Measurements from ENCODE around the gene C9orf78. TPM values are rescaled to one million over a fixed set of nuclear protein-coding genes. Genes with fewer than 3 reads are reported as not detected.

Gene C9orf78
- total and polyA plus RNA-seq, 8 donors: 16.3 to 38.6 (median 19.0) TPM

DNA sequence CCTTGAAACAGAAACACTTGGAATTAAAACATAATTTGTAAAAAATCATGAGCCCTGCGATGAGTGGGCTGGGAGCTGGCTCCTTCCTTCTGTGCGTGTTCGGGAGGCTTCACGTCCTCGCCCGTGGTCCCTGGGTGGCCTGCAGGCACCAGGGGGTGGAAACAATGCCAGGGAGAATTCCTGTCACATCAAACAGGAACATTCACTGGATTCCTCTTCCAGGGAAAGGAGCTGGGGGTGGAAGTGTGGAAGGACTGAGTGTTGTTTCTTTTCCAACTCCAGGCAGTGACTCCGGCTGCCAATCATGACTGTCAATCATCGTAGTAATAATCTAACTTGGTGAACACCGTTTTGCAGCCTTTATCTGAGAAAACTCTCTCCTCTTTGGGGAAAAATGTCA is 21.4 kb downstream of the C9orf78 start:
- no peak overlapping the region for H3K4me3 ChIP-seq
- FAIRE-seq (no peak), ATAC-seq (no peak), DNase-seq (no peak)
- H3K9me3 ChIP-seq: no peaks in the 10 kb centered on the region
- peaks cover 0 to 16% (median 5%) of the 10 kb centered on the region in 3 donors for H3K36me3 ChIP-seq
- intact Hi-C loops (cut with DNase I): no loop called here
- H3K27me3 ChIP-seq: no peaks in the 10 kb centered on the region
- no peak overlapping the region for H3K27ac ChIP-seq
- 75 to 79% methylated on average over 9 of the region's 9 CpGs for WGBS, 2 donors
- no peak for TF ChIP-seq CTCF (IDR thresholded peaks at IDR 0.05)
- H3K4me1 ChIP-seq: peaks cover 0 to 7% (median 3%) of the 10 kb centered on the region in 3 donors

GRCh38 chr9:129812385-129812784 is 22.7 kb downstream of the C9orf78 start:
- Histone ChIP-seq H3K9me3 (no peaks in the 10 kb centered on the region), H3K27ac (peak overlapping the region in 1 of 4 donors; percentile 65), H3K4me1 (peaks cover 0 to 7% (median 3%) of the 10 kb centered on the region in 3 donors), H3K36me3 (peaks cover 0 to 8% (median 0%) of the 10 kb centered on the region in 3 donors), H3K27me3 (no peaks in the 10 kb centered on the region), H3K4me3 (no peak overlapping the region)
- WGBS, 2 donors: 62 to 70% methylated on average over 9 of the region's 9 CpGs
- intact Hi-C loops (cut with DNase I): no loop called here
- no peak for DNase-seq
- peak in 1 of 4 donors; percentile 10 for ATAC-seq
- FAIRE-seq: no peak
- no peak for TF ChIP-seq CTCF (IDR thresholded peaks at IDR 0.05)

DNA sequence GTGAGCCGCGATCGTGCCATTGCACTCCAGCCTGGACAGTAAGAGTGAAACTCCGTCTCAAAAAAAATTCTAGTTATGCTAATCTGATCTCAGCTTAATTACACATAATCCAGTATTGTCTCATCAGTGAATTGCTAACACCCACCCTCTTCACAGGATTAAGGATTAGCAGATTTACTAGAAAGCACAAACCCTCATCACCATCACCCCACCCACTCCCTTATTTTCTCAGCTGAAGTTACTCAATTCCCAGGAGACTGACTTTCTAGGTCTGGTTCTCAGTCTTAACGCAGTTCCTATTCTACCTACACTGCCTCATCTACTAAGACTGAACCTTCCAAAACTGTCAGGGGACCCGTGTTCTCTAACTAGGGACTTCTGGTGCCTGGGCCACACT is 23.1 kb downstream of the C9orf78 start:
- Histone ChIP-seq H3K36me3 (peaks cover 0 to 8% (median 0%) of the 10 kb centered on the region in 3 donors), H3K27me3 (no peaks in the 10 kb centered on the region), H3K4me3 (no peak overlapping the region), H3K27ac (peak overlapping the region in 2 of 4 donors; percentile 30 to 65), H3K9me3 (no peaks in the 10 kb centered on the region), H3K4me1 (peaks cover 0 to 7% (median 3%) of the 10 kb centered on the region in 3 donors)
- no peak for TF ChIP-seq CTCF (IDR thresholded peaks at IDR 0.05)
- DNase-seq: no peak
- no peak for FAIRE-seq
- 74 to 78% methylated on average over 6 of the region's 6 CpGs for WGBS, 2 donors
- intact Hi-C loops (cut with DNase I): no loop called here
- ATAC-seq: peak in 2 of 4 donors; percentile 7 to 8

DNA sequence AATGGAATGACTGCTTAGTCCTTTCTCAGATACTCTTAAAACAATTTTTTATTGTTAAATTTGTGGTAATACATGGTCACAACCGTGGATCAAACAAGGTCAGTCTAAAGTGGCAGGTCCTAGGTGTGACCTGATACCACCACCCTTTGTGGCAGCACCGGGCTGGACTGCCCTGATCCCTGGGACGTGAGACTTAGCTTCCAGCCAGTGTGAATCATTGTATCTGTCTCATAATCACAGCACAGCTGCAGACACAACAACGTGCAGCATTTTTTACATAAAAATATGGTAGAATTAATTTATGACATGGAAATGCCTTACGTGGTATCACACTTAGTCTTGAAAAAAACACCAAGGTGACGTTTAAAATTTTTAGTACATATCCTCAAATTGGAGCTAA is 24.3 kb downstream of the C9orf78 start:
- H3K9me3 ChIP-seq: no peaks in the 10 kb centered on the region
- ATAC-seq (peak in 3 of 4 donors; percentile 7 to 43 (median 38)), DNase-seq (no peak), FAIRE-seq (no peak)
- 38 to 39% methylated on average over 6 of the region's 6 CpGs for WGBS, 2 donors
- H3K4me3 ChIP-seq: no peak overlapping the region
- intact Hi-C loops (cut with DNase I): no loop called here
- peaks cover 0 to 8% (median 7%) of the 10 kb centered on the region in 3 donors for H3K4me1 ChIP-seq
- TF ChIP-seq CTCF (IDR thresholded peaks at IDR 0.05): no peak
- H3K27me3 ChIP-seq: no peaks in the 10 kb centered on the region
- no peaks in the 10 kb centered on the region for H3K36me3 ChIP-seq
- peak overlapping the region in 3 of 4 donors; percentile 2 to 65 (median 30) for H3K27ac ChIP-seq

DNA sequence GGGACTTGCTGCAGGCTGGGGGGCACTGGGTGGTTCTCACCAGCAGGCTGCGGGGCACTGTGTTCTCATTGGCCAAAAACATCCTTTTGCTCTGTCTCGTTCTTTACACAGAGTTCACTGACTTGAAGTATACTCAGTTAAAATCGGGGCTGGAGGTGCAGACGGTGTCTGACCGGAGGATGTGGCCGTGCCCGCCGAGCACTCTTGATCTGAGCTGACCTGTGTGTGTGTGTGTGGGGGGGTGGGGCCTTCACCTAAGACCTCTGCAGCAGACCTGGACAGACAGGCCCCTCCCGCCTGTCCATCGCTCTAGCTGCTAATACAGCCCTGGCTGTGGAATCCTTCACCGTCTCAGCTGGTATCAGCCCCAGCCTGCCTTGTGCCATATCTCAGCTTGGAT is 25.0 kb downstream of the C9orf78 start:
- WGBS, 2 donors: 94% methylated on average over 11 of the region's 11 CpGs
- FAIRE-seq (no peak), DNase-seq (no peak), ATAC-seq (no peak)
- no peak for TF ChIP-seq CTCF (IDR thresholded peaks at IDR 0.05)
- Histone ChIP-seq H3K4me1 (peaks cover 0 to 8% (median 7%) of the 10 kb centered on the region in 3 donors), H3K9me3 (no peaks in the 10 kb centered on the region), H3K27ac (no peak overlapping the region), H3K27me3 (no peaks in the 10 kb centered on the region), H3K36me3 (no peaks in the 10 kb centered on the region), H3K4me3 (no peak overlapping the region)
- intact Hi-C loops (cut with DNase I): no loop called here

Measured in pancreas (tissue), 10 donors.